ENCODE results near the gene NGLY1. TPM values are rescaled to one million over a fixed set of nuclear protein-coding genes. Genes with fewer than 3 reads are reported as not detected.
A peak's percentile ranks its signal among the peaks of the same experiment; 100 is the strongest.

The NGLY1 gene
- total RNA-seq, 1 experiment from 2014 or later: 27.0 TPM

DNA sequence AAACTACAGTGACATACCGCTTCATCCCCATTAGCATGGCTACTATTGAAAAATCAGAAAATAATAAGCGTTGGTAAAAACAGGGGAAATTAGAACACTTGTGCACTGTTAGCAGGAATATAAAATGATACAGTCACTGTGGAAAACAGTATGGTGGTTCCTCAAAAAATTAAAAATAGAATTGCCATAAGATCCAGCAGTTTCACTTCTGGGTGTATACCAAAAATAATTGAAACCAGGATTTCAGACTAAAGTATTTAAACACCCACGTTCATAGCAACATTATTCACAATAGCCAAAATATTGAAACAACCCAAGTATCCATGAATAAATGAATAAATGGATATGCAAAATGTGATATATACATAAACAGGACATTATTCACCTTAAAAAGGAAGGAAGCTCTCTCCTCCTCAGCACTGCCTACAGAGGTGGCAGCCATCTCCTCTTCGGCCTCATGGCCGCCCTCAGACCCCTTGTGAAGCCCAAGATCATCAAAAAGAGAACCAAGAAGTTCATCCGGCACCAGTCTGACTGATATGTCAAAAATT lies 34.1 kb downstream of the NGLY1 start:
- no peaks in the 10 kb centered on the region for H3K79me2 ChIP-seq (ENCODE audit: insufficient read depth, low read length)
- no peak overlapping the region for H3K23ac ChIP-seq (ENCODE audit: insufficient read length, low read depth, low read length)
- Mint-ChIP-seq H3K27ac (peak overlapping the region in 2 of 3 experiments; percentile 21 to 66; a peak in 2 of 7 replicates), H3K4me3 (no peak overlapping the region), H3K27me3 (ENCODE audit: low read depth) (no peaks in the 10 kb centered on the region), H3K9me3 (no peaks in the 10 kb centered on the region; a peak in 1 of 5 replicates), H3K4me1 (peaks cover 26 to 31% of the 10 kb centered on the region in 2 experiments), H3K36me3 (ENCODE audit: insufficient read depth in 1 of 3, low read depth in 3 of 3) (peaks cover 17 to 33% (median 22%) of the 10 kb centered on the region in 3 experiments)
- H3K4me2 ChIP-seq (ENCODE audit: insufficient read depth, insufficient read length, low read length): no peak overlapping the region
- H4K8ac ChIP-seq (replicated peaks; ENCODE audit: insufficient read length, low read depth, low read length): no peak overlapping the region
- H3K14ac ChIP-seq (ENCODE audit: insufficient read depth, low read length): no peak overlapping the region
- H2BK5ac ChIP-seq (ENCODE audit: insufficient read length, low read length): no peak overlapping the region
- H3K23me2 ChIP-seq (ENCODE audit: insufficient read length, low read depth, low read length, poor library complexity, severe bottlenecking): no peaks in the 10 kb centered on the region
- WGBS (ENCODE audit: extremely low coverage, insufficient read length, low lambda C conversion rate): no CpG with 5 or more reads among the region's 6 CpGs
- no peaks in the 10 kb centered on the region for H3K9me3 ChIP-seq (ENCODE audit: control insufficient read depth, low read depth, low read length)
- no peak overlapping the region for H2BK15ac ChIP-seq (ENCODE audit: low read depth, low read length)
- H3K79me1 ChIP-seq (ENCODE audit: insufficient read depth, low read depth, low read length, poor library complexity, severe bottlenecking): no peaks in the 10 kb centered on the region
- H4K91ac ChIP-seq (ENCODE audit: insufficient read length, low read depth, low read length): no peak overlapping the region
- H2AFZ ChIP-seq (ENCODE audit: low read length): no peak overlapping the region
- no peak overlapping the region for H4K5ac ChIP-seq (ENCODE audit: insufficient read length, low read depth, low read length)
- H2AK5ac ChIP-seq (ENCODE audit: insufficient read length, low read length): no peak overlapping the region
- H3K4me1 ChIP-seq (ENCODE audit: insufficient read depth, low read length): no peaks in the 10 kb centered on the region; the same call in 1 of the 2 replicates
- no peak overlapping the region for H2BK120ac ChIP-seq (ENCODE audit: low read depth, low read length, poor library complexity, severe bottlenecking)
- no peak for DNase-seq
- H3K9ac ChIP-seq (ENCODE audit: extremely low read depth, insufficient read length, low read length): no peak overlapping the region
- no peak overlapping the region for H3K56ac ChIP-seq (ENCODE audit: insufficient read length, low read depth, low read length)
- no peaks in the 10 kb centered on the region for H3K27me3 ChIP-seq (ENCODE audit: insufficient read depth, low read length)
- H3K4ac ChIP-seq (ENCODE audit: low read depth, low read length): no peak overlapping the region
- TF ChIP-seq, protein P1, sequence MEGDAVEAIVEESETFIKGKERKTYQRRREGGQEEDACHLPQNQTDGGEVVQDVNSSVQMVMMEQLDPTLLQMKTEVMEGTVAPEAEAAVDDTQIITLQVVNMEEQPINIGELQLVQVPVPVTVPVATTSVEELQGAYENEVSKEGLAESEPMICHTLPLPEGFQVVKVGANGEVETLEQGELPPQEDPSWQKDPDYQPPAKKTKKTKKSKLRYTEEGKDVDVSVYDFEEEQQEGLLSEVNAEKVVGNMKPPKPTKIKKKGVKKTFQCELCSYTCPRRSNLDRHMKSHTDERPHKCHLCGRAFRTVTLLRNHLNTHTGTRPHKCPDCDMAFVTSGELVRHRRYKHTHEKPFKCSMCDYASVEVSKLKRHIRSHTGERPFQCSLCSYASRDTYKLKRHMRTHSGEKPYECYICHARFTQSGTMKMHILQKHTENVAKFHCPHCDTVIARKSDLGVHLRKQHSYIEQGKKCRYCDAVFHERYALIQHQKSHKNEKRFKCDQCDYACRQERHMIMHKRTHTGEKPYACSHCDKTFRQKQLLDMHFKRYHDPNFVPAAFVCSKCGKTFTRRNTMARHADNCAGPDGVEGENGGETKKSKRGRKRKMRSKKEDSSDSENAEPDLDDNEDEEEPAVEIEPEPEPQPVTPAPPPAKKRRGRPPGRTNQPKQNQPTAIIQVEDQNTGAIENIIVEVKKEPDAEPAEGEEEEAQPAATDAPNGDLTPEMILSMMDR (conservative IDR thresholded peaks at IDR 0.05): no peak
- no peak overlapping the region for H3T11ph ChIP-seq (ENCODE audit: low read length)
- no peaks in the 10 kb centered on the region for H4K20me1 ChIP-seq (ENCODE audit: control insufficient read depth, insufficient read depth, insufficient read length)
- H3K18ac ChIP-seq (ENCODE audit: insufficient read length, low read depth, low read length): no peak overlapping the region
- H2BK20ac ChIP-seq (ENCODE audit: low read depth, low read length, poor library complexity, severe bottlenecking): no peak overlapping the region
- no peak overlapping the region for H3K27ac ChIP-seq (ENCODE audit: insufficient read length, low read depth, low read length)
- H2BK12ac ChIP-seq (ENCODE audit: insufficient read length, low read depth, low read length): no peak overlapping the region
